ENCODE data around the gene SLC6A4.
A peak's percentile ranks its signal among the peaks of the same experiment; 100 is the strongest.

Gene SLC6A4

GRCh38 chr17:30236297-30236624, 764 bp upstream of the SLC6A4 start:
- Histone ChIP-seq H3K36me3 (ENCODE audit: control insufficient read depth, insufficient read depth, low read length) (no peaks in the 10 kb centered on the region), H3K27me3 (replicated peaks; ENCODE audit: control insufficient read depth, insufficient read depth, low read length) (no peaks in the 10 kb centered on the region), H3K4me3 (replicated peaks; ENCODE audit: low read depth, low read length) (peak overlapping the region; percentile 55)
- no peak for TF ChIP-seq CTCF (IDR thresholded peaks at IDR 0.05; ENCODE audit: insufficient read depth, low read length, poor library complexity, severe bottlenecking)
- DNase-seq (ENCODE audit: extremely low read depth, insufficient read length), result no peak

DNA sequence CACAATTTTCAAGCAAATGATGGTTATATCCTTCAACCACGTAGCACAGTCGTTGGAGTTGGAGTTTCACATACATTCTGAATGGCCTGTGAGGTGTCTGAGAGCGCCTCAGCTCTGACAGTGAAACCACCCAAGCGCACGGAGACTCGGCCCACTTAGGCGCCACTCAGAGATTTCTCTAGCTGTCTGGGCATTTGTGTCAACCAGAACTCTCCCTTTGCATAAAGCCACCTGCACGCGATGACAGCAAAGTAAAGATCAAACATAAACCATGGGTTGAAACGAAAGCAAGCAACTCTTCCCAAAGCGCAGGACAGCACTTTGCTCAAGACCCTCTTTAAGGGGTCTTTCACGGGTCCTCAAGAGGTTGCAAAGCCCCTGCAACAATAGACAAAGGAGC, 533 bp downstream of the SLC6A4 start:
- no peak for TF ChIP-seq CTCF (IDR thresholded peaks at IDR 0.05; ENCODE audit: insufficient read depth, low read length, poor library complexity, severe bottlenecking)
- DNase-seq (ENCODE audit: extremely low read depth, insufficient read length), result peak; percentile 61
- no peak overlapping the region for H3K4me3 ChIP-seq (replicated peaks; ENCODE audit: low read depth, low read length)
- no peaks in the 10 kb centered on the region for H3K27me3 ChIP-seq (replicated peaks; ENCODE audit: control insufficient read depth, insufficient read depth, low read length)
- no peaks in the 10 kb centered on the region for H3K36me3 ChIP-seq (ENCODE audit: control insufficient read depth, insufficient read depth, low read length)

GRCh38 chr17:30234296-30234695, 1.2 kb downstream of the SLC6A4 start:
- Histone ChIP-seq H3K4me3 (replicated peaks; ENCODE audit: low read depth, low read length) (no peak overlapping the region), H3K27me3 (replicated peaks; ENCODE audit: control insufficient read depth, insufficient read depth, low read length) (no peaks in the 10 kb centered on the region), H3K36me3 (ENCODE audit: control insufficient read depth, insufficient read depth, low read length) (no peaks in the 10 kb centered on the region)
- no peak for DNase-seq (ENCODE audit: extremely low read depth, insufficient read length)
- TF ChIP-seq CTCF (IDR thresholded peaks at IDR 0.05; ENCODE audit: insufficient read depth, low read length, poor library complexity, severe bottlenecking), result no peak

DNA sequence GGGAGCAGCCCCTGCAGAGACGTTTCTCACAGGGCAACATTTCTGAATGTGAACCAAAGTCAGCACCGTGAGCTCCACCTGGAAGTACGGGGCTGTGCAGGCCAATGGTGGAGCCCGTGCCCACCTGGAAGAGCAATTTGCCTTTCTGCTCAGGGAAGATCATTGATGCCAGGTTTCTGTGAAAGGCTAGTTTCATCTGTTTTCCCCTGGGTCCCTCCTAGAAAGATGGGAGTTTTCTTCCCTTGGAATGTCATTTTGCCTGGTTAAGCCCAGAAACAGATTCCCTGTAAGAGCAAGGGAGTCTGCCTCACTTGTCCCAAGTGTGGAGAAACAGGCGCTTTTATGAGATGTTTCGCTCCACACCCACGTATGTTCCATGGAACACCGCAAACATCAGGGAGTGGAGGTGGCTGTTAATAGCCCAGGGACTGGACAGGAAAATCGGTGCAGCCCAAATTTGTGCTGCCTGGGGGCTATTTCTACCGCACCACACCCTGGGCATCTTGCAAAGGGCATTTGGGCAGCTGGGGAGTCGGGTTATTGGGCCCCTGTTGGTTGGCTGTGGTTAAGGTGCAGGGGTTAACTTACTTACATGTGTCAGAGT, 2.6 kb downstream of the SLC6A4 start:
- TF ChIP-seq CTCF (IDR thresholded peaks at IDR 0.05; ENCODE audit: insufficient read depth, low read length, poor library complexity, severe bottlenecking), result no peak
- Histone ChIP-seq H3K4me3 (replicated peaks; ENCODE audit: low read depth, low read length) (no peak overlapping the region), H3K27me3 (replicated peaks; ENCODE audit: control insufficient read depth, insufficient read depth, low read length) (no peaks in the 10 kb centered on the region), H3K36me3 (ENCODE audit: control insufficient read depth, insufficient read depth, low read length) (no peaks in the 10 kb centered on the region)
- no peak for DNase-seq (ENCODE audit: extremely low read depth, insufficient read length)

- TF ChIP-seq CTCF (IDR thresholded peaks at IDR 0.05; ENCODE audit: insufficient read depth, low read length, poor library complexity, severe bottlenecking), result no peak
- DNase-seq (ENCODE audit: extremely low read depth, insufficient read length), result no peak
- no peaks in the 10 kb centered on the region for H3K27me3 ChIP-seq (replicated peaks; ENCODE audit: control insufficient read depth, insufficient read depth, low read length)
Measured at GRCh38 chr17:30232015-30232823, 3.3 kb downstream of the SLC6A4 start.

More at GRCh38 chr17:30232015-30232823, 3.3 kb downstream of the SLC6A4 start:
- H3K36me3 ChIP-seq (ENCODE audit: control insufficient read depth, insufficient read depth, low read length), result no peaks in the 10 kb centered on the region
- H3K4me3 ChIP-seq (replicated peaks; ENCODE audit: low read depth, low read length), result no peak overlapping the region

All from GM06990 (cell line).